GM19043 (cell line): ENCODE data around the gene GPR108.

Experiments used
- ATAC-seq: cut with Tn5 transposase; IDR thresholded peaks from one replicate; pipeline ENCODE4 v1.9.1; 2021; ENCODE audit warnings: low read depth; ENCODE audit not compliant: unreplicated experiment

GPR108 gene

DNA sequence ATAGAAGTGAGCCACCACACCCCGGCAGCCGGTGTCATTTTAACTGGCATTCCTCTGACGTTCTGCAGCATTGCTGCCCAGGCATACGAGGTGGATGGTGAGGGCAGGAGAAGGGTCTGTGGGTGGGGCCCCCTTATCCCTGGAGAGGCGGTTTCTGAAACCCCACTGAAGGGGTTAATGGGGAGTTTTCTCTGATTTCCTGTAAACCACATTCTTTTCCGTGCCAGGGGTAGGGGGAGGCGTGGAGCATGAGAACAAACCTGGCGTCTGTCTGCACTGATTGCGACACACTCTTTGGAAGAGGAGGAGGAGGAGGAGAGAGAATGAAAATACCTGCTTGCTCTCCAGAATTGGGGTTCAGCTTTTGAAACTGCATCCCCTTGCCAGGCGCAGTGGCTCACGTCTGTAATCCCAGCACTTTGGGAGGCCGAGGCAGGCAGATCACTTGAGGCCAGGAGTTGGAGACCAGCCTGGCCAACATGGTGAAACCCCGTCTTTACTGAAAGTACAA is 14.2 kb downstream of the GPR108 start:
- no peak for ATAC-seq

DNA sequence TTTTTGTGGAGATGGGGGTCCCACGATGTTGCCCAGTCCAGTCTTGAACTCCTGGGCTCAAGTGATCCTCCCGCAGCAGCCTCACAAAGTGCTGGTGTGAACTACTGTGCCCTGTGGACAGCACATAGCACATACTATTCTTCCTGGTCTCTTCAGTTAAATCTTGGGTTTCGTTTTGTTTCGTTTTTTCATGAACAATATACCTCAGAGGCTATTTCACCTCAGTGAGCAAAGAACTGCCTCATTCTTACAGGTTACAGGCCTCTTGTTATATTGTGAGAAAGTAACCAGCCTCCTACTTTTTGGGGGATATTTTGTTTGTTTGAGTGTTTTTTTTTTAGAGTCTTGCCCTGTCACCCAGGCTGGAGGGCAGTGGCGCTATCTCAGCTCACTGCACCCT is 15.6 kb downstream of the GPR108 start:
- no peak for ATAC-seq

GRCh38 chr19:6721138-6721474 is 16.3 kb downstream of the GPR108 start:
- ATAC-seq, result no peak

- ATAC-seq, result no peak
Observed at GRCh38 chr19:6720369-6721137, 16.8 kb downstream of the GPR108 start, which contains the start of gene C3. TSS of gene C3 (minus strand) at chr19:6720650. CDS start at chr19:6720589, 61 bp downstream.

DNA sequence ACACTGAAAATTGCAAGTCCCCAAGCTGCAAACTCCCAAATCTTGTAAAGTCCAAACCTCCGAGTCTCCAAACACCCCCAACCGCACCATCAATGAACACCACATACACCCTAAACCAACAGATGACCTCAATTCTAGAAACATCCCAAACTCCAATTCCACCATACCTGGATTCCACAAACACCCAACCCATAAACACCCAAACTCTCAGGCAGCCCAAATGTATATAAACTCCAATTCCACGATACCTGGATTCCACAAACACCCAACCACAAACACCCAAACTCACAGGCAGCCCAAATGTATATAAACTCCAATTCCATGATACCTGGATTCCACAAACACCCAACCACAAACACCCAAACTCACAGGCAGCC is 17.4 kb downstream of the GPR108 start:
- ATAC-seq, result no peak

DNA sequence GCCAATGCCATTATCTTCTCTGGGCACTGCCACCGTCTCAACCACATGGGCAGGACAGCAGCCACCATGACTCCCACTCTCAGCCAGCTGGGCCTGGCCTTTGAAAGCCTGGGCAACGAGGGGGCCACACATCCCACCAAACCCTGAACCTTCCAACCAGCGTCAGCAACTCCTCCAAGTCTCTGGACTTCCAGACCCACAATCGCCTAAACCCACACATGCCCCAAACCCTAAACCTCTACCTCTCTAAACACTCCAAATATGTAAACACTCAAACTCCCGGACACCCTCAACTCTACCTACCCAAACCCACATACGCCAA is 17.9 kb downstream of the GPR108 start:
- ATAC-seq, result no peak

- ATAC-seq, result no peak
Observed at GRCh38 chr19:6718741-6719539, 18.4 kb downstream of the GPR108 start.

GRCh38 chr19:6718111-6718740 is 19.2 kb downstream of the GPR108 start:
- no peak for ATAC-seq

DNA sequence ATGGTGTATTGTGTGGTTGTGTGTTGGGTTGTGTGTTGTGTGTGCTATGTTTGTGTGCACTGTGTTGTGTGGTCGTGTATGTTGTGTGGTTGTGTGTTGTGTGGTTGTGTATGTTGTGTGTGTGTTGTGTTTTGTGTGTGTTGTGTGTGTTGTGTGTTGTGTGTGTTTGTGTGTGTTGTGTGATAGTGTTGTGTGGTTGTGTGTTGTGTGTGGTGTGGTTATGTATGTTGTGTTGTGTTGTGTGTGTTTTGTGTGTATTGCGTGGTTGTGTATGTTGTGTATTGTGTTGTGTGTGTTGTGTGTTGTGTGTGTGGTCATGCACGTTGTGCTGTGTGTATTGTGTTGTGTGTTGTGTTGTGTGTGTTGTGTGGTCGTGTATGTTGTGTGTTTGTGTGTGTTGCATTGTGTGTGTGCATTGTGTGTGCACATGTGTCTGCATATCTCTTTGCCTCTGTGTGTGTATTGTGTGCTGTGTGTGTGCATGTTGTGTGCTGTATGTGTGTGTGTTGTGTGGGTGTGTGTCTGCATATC is 19.9 kb downstream of the GPR108 start:
- ATAC-seq, result no peak

DNA sequence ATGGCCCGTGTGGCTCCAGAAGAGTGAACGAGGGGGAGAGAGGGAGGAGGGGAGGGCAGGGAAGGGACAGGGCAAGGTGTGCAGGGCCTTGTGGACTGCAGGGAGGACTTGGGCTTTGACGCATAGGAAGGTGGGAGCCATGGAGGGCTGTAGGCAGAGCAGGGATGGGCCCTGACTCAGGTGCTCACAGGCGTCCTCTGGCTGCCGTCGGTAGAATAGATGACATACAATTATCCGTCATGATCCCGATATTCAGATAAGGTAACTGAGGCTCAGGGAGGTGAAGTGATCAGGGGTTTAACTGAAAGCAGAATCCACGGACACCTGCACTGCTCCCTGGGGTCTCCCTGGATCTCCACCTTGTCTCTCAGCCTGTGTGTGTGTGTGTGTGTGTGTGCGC is 20.3 kb downstream of the GPR108 start:
- no peak for ATAC-seq

DNA sequence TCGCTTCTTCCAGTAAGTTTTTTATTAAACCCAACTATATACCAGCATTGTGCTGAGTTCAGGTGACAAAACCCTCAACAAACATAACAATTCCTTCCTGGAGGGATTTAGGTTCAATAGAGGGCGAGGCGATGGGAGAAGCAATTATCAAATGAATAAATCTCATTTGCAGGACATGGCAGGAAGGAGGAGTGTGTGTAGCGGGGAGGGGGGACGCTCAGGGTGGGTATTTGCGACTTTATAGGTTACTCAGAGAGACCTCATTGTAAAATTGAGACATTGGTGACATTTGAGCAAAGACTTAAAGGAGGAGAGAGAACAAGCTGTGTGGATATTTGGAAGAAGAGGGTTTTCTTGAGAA is 20.8 kb downstream of the GPR108 start:
- ATAC-seq, result no peak

DNA sequence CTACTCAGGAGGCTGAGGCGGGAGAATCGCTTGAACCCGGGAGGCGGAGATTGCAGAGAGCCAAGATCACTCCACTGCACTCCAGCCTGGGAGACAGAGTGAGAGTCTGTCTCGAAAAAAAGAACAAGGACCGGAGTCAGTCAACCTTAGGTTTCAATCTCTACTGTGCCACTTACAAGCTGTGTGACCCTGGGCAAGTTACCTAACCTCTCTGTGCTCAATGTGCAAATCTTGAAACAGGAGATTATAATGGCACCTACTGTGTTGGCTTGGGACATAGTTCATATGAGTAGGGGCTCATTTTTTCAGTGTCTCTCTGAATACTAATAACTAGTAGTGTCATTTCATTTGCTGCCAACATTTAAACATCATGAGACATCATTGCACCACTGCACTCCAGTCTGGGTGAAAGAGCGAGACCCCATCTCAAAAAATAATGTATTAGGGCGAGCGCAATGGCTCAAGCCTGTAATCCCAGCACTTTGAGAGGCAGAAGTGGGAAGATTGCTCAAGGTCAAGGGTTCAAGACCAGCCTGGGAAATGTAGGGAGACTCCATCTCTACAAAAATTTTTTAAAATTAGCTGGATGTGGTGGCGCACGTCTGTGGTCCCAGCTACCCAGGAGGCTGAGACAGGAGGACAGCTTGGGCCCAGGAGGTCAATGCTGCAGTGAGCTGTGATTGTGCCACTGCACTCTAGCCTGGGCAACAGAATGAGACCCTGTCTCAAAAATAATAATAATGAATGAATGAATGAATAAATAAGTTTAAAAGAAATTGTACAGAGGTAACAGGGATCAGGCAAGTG is 22.4 kb downstream of the GPR108 start:
- no peak for ATAC-seq

GRCh38 chr19:6713773-6714692 is 23.3 kb downstream of the GPR108 start:
- ATAC-seq, result no peak

GRCh38 chr19:6712692-6713670 is 24.4 kb downstream of the GPR108 start:
- ATAC-seq, result no peak

GRCh38 chr19:6712231-6712630 is 25.1 kb downstream of the GPR108 start:
- no peak for ATAC-seq

GRCh38 chr19:6711605-6712004 is 25.8 kb downstream of the GPR108 start:
- no peak for ATAC-seq

GRCh38 chr19:6711078-6711361 is 26.4 kb downstream of the GPR108 start:
- no peak for ATAC-seq

DNA sequence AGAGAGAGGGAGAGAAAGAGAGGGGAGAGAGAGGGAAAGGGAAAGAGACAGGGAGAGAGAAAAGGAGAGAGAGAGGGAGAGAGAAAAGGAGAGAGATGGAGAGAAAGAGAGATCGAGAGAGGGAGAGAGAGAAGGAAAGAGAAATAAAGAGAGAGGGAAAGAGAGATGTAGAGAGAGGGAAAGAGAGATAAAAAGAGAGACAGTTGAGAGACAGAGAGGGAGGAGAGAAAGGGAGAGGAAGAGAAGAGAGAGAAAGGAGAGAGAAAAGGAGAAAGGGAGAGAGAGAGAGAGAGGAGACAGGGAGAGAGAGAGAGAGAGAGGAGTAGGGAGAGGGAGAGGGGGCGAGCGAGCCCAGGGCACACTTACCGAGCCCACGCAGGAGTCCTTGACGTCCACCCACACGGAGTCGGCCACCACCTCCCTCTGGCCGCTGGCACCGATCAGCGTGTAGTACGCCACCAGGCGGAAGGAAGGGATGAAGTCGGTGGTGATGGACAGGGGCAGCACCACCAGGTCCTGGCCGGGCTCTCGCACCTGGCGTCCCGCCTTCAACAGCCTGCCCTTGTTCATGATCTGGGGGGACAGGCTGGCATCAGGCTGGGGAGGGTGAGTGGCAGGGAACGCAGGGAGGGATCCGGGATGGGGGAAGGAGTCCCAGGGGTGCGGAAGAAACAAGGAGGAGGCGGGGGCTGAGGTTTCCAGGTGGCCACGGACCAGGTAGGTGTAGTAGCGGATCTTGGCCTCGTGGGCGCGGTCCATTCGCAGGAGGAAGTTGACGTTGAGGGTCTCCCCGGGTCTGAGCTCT is 26.9 kb downstream of the GPR108 start:
- no peak for ATAC-seq
